ENCODE results near the gene HGS. TPM values are rescaled to one million over a fixed set of nuclear protein-coding genes. Genes with fewer than 3 reads are reported as not detected.

The HGS gene
- total and polyA plus RNA-seq, 2 of the 4 experiments (the other 2 are of a cell fraction): 52.5 to 137 TPM

DNA sequence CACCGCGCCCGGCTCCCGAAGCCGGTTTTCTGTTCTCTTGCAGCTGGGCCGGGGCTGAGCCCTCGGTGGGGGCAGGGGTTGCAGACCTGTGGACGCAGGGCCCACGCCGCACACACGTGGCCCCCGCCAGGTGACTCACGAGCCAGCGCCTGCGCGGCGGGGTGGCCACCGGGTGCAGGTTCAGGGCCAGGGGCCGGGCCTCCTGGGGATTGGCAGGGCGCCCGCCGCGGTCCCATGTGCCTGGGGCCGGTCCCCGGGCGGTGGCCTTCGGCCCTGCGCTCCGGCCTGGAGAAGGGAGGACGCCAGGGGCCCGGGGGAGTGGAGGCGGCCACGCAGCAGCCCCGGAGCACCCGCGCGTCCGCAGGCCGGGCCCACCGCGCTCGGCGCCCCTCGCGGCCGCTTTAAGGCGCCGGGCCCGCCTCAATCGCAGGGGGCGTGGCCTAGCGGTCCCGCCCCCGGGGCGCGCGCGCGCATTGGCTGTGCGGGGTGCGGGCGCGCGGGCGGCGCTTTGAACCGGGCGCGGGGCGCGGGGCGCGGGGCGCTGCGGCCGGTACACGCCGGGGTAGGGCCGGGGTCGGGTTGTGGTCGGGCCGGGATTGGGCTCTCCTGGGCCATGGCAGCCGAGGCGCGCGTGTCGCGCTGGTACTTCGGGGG is 28.1 kb downstream of the HGS start, which contains the start of gene SLC25A10:
SLC25A10 (plus strand) TSS at position 471 of the 654 bp plus-strand sequence; CDS start at position 614, 143 bp downstream.
- Histone ChIP-seq H3K4me2 (ENCODE audit: low read depth, low read length) (peak within 1 kb of the TSS; percentile 89), H3K27ac (ENCODE audit: insufficient read depth, low read length) (peak within 1 kb of the TSS; percentile 45; the same call in 1 of the 2 replicates), H2BK120ac (ENCODE audit: low read depth, low read length) (no peak within 1 kb of the TSS), H2AK9ac (replicated peaks; ENCODE audit: low read depth, low read length, poor library complexity) (peak within 1 kb of the TSS; percentile 95), H3K23ac (ENCODE audit: low read depth, low read length) (peak within 1 kb of the TSS; percentile 71), H3K9me3 (ENCODE audit: control insufficient read depth, insufficient read depth, low read length) (no peaks in the 10 kb centered on the region), H2AK5ac (ENCODE audit: low read depth, low read length) (0 out of 2 replicates have a peak within 1 kb of the TSS, but pooled peaks have one; percentile 38), H3K4me3 (ENCODE audit: insufficient read depth, low read depth, low read length) (peak within 1 kb of the TSS; percentile 87), H2BK5ac (ENCODE audit: low read depth, low read length, poor library complexity, severe bottlenecking) (peak within 1 kb of the TSS; percentile 60), H3K9ac (ENCODE audit: low read depth, low read length) (peak within 1 kb of the TSS; percentile 46), H4K20me1 (ENCODE audit: insufficient read depth, low read length) (no peaks in the 10 kb centered on the region; the same call in 1 of the 2 replicates), H3K36me3 (ENCODE audit: control insufficient read depth, insufficient read depth, low read length) (peaks cover 4% of the 10 kb centered on the region; the same call in 1 of the 2 replicates), H3K79me1 (ENCODE audit: low read depth in 1 of 2, low read length in 2 of 2) (peaks cover 14 to 36% of the 10 kb centered on the region in 2 experiments), H3K14ac (replicated peaks; ENCODE audit: low read depth, low read length) (no peak within 1 kb of the TSS; the same call in 1 of the 2 replicates), H2AFZ (replicated peaks; ENCODE audit: low read length, poor library complexity) (peak within 1 kb of the TSS; percentile 96), H3K27me3 (ENCODE audit: control insufficient read depth, insufficient read depth, low read length) (no peaks in the 10 kb centered on the region), H3K9me1 (ENCODE audit: insufficient read depth, low read length) (peaks cover 8% of the 10 kb centered on the region), H3K56ac (ENCODE audit: extremely low read depth, insufficient read depth, low read length) (no peak within 1 kb of the TSS), H4K5ac (ENCODE audit: low read depth, low read length) (no peak within 1 kb of the TSS), H3K4ac (ENCODE audit: low read depth, low read length) (no peak within 1 kb of the TSS), H2BK20ac (ENCODE audit: low read depth, low read length) (no peak within 1 kb of the TSS), H3K18ac (ENCODE audit: low read depth, low read length) (no peak within 1 kb of the TSS), H2BK15ac (ENCODE audit: low read depth, low read length) (no peak within 1 kb of the TSS), H3K4me1 (ENCODE audit: control insufficient read depth, insufficient read depth, low read length) (peaks cover 18% of the 10 kb centered on the region), H4K91ac (ENCODE audit: insufficient read depth, low read depth, low read length) (no peak within 1 kb of the TSS), H4K8ac (ENCODE audit: low read depth in 2 of 2, low read length in 2 of 2) (peak within 1 kb of the TSS in 1 of 2 experiments; percentile 74; a peak in 1 of 4 replicates)
- intact Hi-C loops (cut with micrococcal nuclease) (no loop called here), in situ Hi-C loops (cut with MboI; ENCODE audit: low sequenced_read_pairs) (no loop called here), dilution Hi-C loops (cut with HindIII; ENCODE audit: low sequenced_read_pairs, unreplicated experiment) (no loop called here)
- DNase-seq (peak; percentile 64), ATAC-seq (ENCODE audit: low read depth) (peak; percentile 94)
- POLR2A ChIA-PET (ENCODE audit: unreplicated experiment): no interaction called here
- TF ChIP-seq RFX5 (IDR thresholded peaks at IDR 0.05; ENCODE audit: low read depth, low read length): no peak
- peak; percentile 28 for TF ChIP-seq BHLHE40 (IDR thresholded peaks at IDR 0.05; ENCODE audit: low read depth, low read length)
- TF ChIP-seq, protein P1, sequence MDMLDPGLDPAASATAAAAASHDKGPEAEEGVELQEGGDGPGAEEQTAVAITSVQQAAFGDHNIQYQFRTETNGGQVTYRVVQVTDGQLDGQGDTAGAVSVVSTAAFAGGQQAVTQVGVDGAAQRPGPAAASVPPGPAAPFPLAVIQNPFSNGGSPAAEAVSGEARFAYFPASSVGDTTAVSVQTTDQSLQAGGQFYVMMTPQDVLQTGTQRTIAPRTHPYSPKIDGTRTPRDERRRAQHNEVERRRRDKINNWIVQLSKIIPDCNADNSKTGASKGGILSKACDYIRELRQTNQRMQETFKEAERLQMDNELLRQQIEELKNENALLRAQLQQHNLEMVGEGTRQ (IDR thresholded peaks at IDR 0.05; ENCODE audit: low read depth, low read length): peak; percentile 77
- TF ChIP-seq MXI1 (IDR thresholded peaks at IDR 0.05; ENCODE audit: borderline replicate concordance, low read depth, low read length): peak; percentile 57; the same call in 1 of the 2 replicates
- peak; percentile 33; the same call in 1 of the 2 replicates for TF ChIP-seq FOS (IDR thresholded peaks at IDR 0.05; ENCODE audit: low read depth, low read length)
- WGBS, 2 experiments (ENCODE audit: extremely low coverage in 2 of 2, insufficient read length in 1 of 2): 1% methylated on average over 26 of the region's 89 CpGs; no CpG with 5 or more reads in 1 of the 2 experiments
- BruUV-seq (replicated peaks): no TSS peak
- CTCF ChIA-PET: no interaction called here
